ENCODE results near the gene OPCML. TPM values are rescaled to one million over a fixed set of nuclear protein-coding genes. Genes with fewer than 3 reads are reported as not detected.

Gene OPCML
- polyA plus RNA-seq, 1 donor from 2014 or later = 11.6 TPM

DNA sequence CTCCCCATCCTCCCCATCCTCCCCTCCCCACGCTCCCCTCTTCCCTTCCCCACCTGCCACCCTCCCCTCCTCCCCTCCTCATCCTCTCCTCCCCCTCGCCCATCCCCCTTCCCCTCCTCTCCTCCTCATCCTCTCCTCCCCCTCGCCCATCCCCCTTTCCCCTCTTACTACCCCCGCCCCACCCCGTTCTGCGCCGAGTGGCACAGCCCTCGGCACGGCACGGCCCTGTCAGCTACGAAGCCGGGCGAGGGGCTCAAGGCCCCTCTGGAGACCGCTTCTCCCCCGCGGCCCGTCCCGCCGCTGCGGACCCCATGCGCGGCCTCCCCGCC, 449.9 kb downstream of the OPCML start:
- TF ChIP-seq, protein P1, sequence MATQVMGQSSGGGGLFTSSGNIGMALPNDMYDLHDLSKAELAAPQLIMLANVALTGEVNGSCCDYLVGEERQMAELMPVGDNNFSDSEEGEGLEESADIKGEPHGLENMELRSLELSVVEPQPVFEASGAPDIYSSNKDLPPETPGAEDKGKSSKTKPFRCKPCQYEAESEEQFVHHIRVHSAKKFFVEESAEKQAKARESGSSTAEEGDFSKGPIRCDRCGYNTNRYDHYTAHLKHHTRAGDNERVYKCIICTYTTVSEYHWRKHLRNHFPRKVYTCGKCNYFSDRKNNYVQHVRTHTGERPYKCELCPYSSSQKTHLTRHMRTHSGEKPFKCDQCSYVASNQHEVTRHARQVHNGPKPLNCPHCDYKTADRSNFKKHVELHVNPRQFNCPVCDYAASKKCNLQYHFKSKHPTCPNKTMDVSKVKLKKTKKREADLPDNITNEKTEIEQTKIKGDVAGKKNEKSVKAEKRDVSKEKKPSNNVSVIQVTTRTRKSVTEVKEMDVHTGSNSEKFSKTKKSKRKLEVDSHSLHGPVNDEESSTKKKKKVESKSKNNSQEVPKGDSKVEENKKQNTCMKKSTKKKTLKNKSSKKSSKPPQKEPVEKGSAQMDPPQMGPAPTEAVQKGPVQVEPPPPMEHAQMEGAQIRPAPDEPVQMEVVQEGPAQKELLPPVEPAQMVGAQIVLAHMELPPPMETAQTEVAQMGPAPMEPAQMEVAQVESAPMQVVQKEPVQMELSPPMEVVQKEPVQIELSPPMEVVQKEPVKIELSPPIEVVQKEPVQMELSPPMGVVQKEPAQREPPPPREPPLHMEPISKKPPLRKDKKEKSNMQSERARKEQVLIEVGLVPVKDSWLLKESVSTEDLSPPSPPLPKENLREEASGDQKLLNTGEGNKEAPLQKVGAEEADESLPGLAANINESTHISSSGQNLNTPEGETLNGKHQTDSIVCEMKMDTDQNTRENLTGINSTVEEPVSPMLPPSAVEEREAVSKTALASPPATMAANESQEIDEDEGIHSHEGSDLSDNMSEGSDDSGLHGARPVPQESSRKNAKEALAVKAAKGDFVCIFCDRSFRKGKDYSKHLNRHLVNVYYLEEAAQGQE (IDR thresholded peaks at IDR 0.05; ENCODE audit: borderline replicate concordance) = no peak
- TF ChIP-seq EZH2 (IDR thresholded peaks at IDR 0.05; ENCODE audit: borderline replicate concordance, insufficient read depth, low read length, poor library complexity, severe bottlenecking) = no peak
- no peak for TF ChIP-seq POLR2AphosphoS5 (IDR thresholded peaks at IDR 0.05)
- TF ChIP-seq SMC3 (conservative IDR thresholded peaks at IDR 0.05; ENCODE audit: poor library complexity) = no peak
- TF ChIP-seq, protein P2, sequence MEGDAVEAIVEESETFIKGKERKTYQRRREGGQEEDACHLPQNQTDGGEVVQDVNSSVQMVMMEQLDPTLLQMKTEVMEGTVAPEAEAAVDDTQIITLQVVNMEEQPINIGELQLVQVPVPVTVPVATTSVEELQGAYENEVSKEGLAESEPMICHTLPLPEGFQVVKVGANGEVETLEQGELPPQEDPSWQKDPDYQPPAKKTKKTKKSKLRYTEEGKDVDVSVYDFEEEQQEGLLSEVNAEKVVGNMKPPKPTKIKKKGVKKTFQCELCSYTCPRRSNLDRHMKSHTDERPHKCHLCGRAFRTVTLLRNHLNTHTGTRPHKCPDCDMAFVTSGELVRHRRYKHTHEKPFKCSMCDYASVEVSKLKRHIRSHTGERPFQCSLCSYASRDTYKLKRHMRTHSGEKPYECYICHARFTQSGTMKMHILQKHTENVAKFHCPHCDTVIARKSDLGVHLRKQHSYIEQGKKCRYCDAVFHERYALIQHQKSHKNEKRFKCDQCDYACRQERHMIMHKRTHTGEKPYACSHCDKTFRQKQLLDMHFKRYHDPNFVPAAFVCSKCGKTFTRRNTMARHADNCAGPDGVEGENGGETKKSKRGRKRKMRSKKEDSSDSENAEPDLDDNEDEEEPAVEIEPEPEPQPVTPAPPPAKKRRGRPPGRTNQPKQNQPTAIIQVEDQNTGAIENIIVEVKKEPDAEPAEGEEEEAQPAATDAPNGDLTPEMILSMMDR (IDR thresholded peaks at IDR 0.05; ENCODE audit: poor library complexity, severe bottlenecking) = no peak
- TF ChIP-seq RAD21 (conservative IDR thresholded peaks at IDR 0.05) = no peak
- H3F3A ChIP-seq (ENCODE audit: insufficient read depth, low read length, poor library complexity, severe bottlenecking) = no peaks in the 10 kb centered on the region
- H3K27ac ChIP-seq (ENCODE audit: low read length) = no peak overlapping the region
- H3K4me2 ChIP-seq (ENCODE audit: low read length) = no peak overlapping the region
- no peak overlapping the region for H3K4me3 ChIP-seq (ENCODE audit: low read length)
- no peaks in the 10 kb centered on the region for H3K9me2 ChIP-seq (ENCODE audit: insufficient read depth, low read length)
- H3K9me3 ChIP-seq (ENCODE audit: low read length) = no peaks in the 10 kb centered on the region
- H4K20me1 ChIP-seq (ENCODE audit: insufficient read depth) = no peaks in the 10 kb centered on the region
- no peaks in the 10 kb centered on the region for H3K36me3 ChIP-seq (ENCODE audit: insufficient read depth, low read length)
- H3K9ac ChIP-seq (ENCODE audit: low read length) = no peak overlapping the region
- peaks cover 15% of the 10 kb centered on the region for H3K27me3 ChIP-seq (ENCODE audit: insufficient read depth, low read depth, low read length)
- no peak overlapping the region for H2AFZ ChIP-seq (ENCODE audit: low read depth, low read length)
- H3K79me2 ChIP-seq (replicated peaks; ENCODE audit: insufficient read depth, low read length) = no peaks in the 10 kb centered on the region

DNA sequence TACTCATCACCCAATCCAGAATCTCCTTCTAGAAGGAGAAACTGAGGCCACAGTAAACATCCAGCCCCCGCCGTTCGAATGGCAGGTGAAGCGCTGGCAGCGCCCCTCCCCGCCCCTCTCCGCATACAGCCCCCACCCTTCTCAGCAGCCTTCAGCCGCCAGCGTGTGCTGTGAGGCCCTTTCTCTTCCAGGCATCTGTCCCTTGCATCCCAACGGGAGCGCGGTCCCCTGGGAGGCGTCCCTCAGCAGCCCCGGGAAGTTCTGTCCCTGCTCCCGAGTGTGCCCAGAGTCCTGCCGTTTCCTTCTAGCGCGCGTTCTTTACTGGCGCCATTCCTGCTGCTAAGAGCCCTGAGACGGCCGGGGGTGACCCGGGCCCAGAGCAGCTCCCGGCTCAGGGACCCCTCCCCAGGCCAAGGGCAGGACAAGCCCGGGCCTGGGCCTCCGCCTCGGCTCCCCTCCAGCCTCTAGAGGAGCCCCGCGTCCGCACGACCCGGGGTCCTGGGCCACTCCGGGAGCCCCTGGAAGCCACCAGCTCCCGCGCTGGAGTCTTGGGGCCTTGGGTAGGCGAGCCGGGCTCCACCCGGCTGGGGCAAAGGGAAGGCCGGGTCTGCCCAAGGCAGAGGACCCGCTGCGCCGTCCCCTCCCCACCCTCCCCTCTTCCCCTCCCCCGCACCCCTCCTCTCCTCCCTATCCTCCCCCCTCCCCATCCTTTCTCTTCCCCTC, 450.4 kb downstream of the OPCML start:
- H3K4me3 ChIP-seq (ENCODE audit: low read length) = no peak overlapping the region

More for the DNA sequence above, 450.4 kb downstream of the OPCML start:
- no peaks in the 10 kb centered on the region for H3K79me2 ChIP-seq (replicated peaks; ENCODE audit: insufficient read depth, low read length)
- peaks cover 15% of the 10 kb centered on the region for H3K27me3 ChIP-seq (ENCODE audit: insufficient read depth, low read depth, low read length)
- TF ChIP-seq, protein P2 (IDR thresholded peaks at IDR 0.05; ENCODE audit: poor library complexity, severe bottlenecking) = no peak
- TF ChIP-seq TAF1 (IDR thresholded peaks at IDR 0.05; ENCODE audit: low read depth) (no peak), POLR2AphosphoS5 (IDR thresholded peaks at IDR 0.05) (no peak), EP300 (conservative IDR thresholded peaks at IDR 0.05; ENCODE audit: poor library complexity, severe bottlenecking) (no peak), MXI1 (conservative IDR thresholded peaks at IDR 0.05; ENCODE audit: poor library complexity, severe bottlenecking) (no peak), SMC3 (conservative IDR thresholded peaks at IDR 0.05; ENCODE audit: poor library complexity) (no peak), EZH2 (IDR thresholded peaks at IDR 0.05; ENCODE audit: borderline replicate concordance, insufficient read depth, low read length, poor library complexity, severe bottlenecking) (no peak), RAD21 (conservative IDR thresholded peaks at IDR 0.05) (no peak)
- TF ChIP-seq, protein P1 (IDR thresholded peaks at IDR 0.05; ENCODE audit: borderline replicate concordance) = no peak
- no peak overlapping the region for H3K9ac ChIP-seq (ENCODE audit: low read length)
- H3K27ac ChIP-seq (ENCODE audit: low read length) = no peak overlapping the region
- H3K4me2 ChIP-seq (ENCODE audit: low read length) = no peak overlapping the region
- H2AFZ ChIP-seq (ENCODE audit: low read depth, low read length) = no peak overlapping the region
- H4K20me1 ChIP-seq (ENCODE audit: insufficient read depth) = no peaks in the 10 kb centered on the region
- no peaks in the 10 kb centered on the region for H3K9me3 ChIP-seq (ENCODE audit: low read length)
- no peaks in the 10 kb centered on the region for H3F3A ChIP-seq (ENCODE audit: insufficient read depth, low read length, poor library complexity, severe bottlenecking)
- H3K9me2 ChIP-seq (ENCODE audit: insufficient read depth, low read length) = no peaks in the 10 kb centered on the region
- no peaks in the 10 kb centered on the region for H3K36me3 ChIP-seq (ENCODE audit: insufficient read depth, low read length)
